Neural cell (in vitro differentiated cells): ENCODE data around the gene PLA2G2E. TPM values are rescaled to one million over a fixed set of nuclear protein-coding genes. Genes with fewer than 3 reads are reported as not detected.

Source experiments
- H2AFZ ChIP-seq: fragments of 200-600, 300-800 bp; sonication (generic), shearing (Covaris generic); 2 replicates; pipeline ENCODE4 v1.6.0; 2014; ENCODE audit warnings: low read depth, mild to moderate bottlenecking, antibody characterized with exemption, low read length, moderate library complexity
- H3F3A ChIP-seq: fragments of 200-600 bp; shearing (Covaris generic); 2 replicates; pipeline ENCODE4 v1.6.1; 2016; ENCODE audit warnings: mild to moderate bottlenecking, moderate library complexity, mixed read lengths, antibody characterized with exemption, low read length; ENCODE audit not compliant: insufficient read depth, poor library complexity, severe bottlenecking
- H3K27ac ChIP-seq: fragments of 200-600, 300-800 bp; sonication (generic), shearing (Covaris generic); 2 replicates; pipeline ENCODE4 v1.5.1; 2014; ENCODE audit warnings: mild to moderate bottlenecking, low read length, moderate library complexity
- H3K27me3 ChIP-seq: fragments of 300-800, 200-600 bp; sonication (generic), shearing (Covaris generic); 2 replicates; pipeline ENCODE4 v1.6.0; 2014; ENCODE audit warnings: mild to moderate bottlenecking, low read depth, low read length, moderate library complexity; ENCODE audit not compliant: insufficient read depth
- H3K36me3 ChIP-seq: fragments of 300-800, 200-600 bp; sonication (generic), shearing (Covaris generic); 2 replicates; pipeline ENCODE4 v1.5.1; 2014; ENCODE audit warnings: mild to moderate bottlenecking, antibody characterized with exemption, low read length, moderate library complexity; ENCODE audit not compliant: insufficient read depth
- H3K4me2 ChIP-seq: fragments of 300-800, 200-600 bp; sonication (generic), shearing (Covaris generic); 2 replicates; pipeline ENCODE4 v1.6.0; 2014; ENCODE audit warnings: mild to moderate bottlenecking, low read length
- H3K4me3 ChIP-seq: fragments of 300-800, 200-600 bp; sonication (generic), shearing (Covaris generic); 2 replicates; pipeline ENCODE4 v1.5.1; 2014; ENCODE audit warnings: mild to moderate bottlenecking, low read length, moderate library complexity
- H3K79me2 ChIP-seq: fragments of 200-600 bp; shearing (Covaris generic); replicated peaks from 2 replicates; pipeline ENCODE4 v1.6.0; 2014; ENCODE audit warnings: mild to moderate bottlenecking, low read length, moderate library complexity; ENCODE audit not compliant: insufficient read depth
- H3K9ac ChIP-seq: fragments of 300-800, 200-600 bp; sonication (generic), shearing (Covaris generic); 2 replicates; pipeline ENCODE4 v1.6.1; 2016; ENCODE audit warnings: mild to moderate bottlenecking, low read length, mixed read lengths
- H3K9me2 ChIP-seq: fragments of 200-600 bp; shearing (Covaris generic); 2 replicates; pipeline ENCODE4 v1.6.1; 2016; ENCODE audit warnings: mild to moderate bottlenecking, low read length, mixed read lengths; ENCODE audit not compliant: insufficient read depth
- H3K9me3 ChIP-seq: fragments of 200-600, 300-800 bp; sonication (generic), shearing (Covaris generic); 2 replicates; pipeline ENCODE4 v1.6.1; 2016; ENCODE audit warnings: mild to moderate bottlenecking, mixed run types, low read length, moderate library complexity, mixed read lengths
- H4K20me1 ChIP-seq: fragments of 200-600 bp; shearing (Covaris generic); 2 replicates; pipeline ENCODE4 v1.6.1; 2016; ENCODE audit warnings: mild to moderate bottlenecking, mixed run types; ENCODE audit not compliant: insufficient read depth
- CTCF ChIP-seq: fragments of 450-650 bp; IDR thresholded peaks from 2 replicates; pipeline ENCODE4 v1.5.1; 2014; ENCODE audit warnings: antibody characterized with exemption, mild to moderate bottlenecking, moderate library complexity; ENCODE audit not compliant: poor library complexity, severe bottlenecking
- EP300 ChIP-seq: fragments of 450-650 bp; conservative IDR thresholded peaks from 2 replicates; pipeline ENCODE4 v1.6.1; 2014; ENCODE audit warnings: antibody characterized with exemption, mild to moderate bottlenecking, moderate library complexity; ENCODE audit not compliant: poor library complexity, severe bottlenecking
- EZH2 ChIP-seq: fragments of 200-600, 300-800 bp; shearing (Covaris generic), sonication (generic); IDR thresholded peaks from 2 replicates; pipeline ENCODE4 v1.6.1; 2014; ENCODE audit warnings: antibody characterized with exemption, low read length, borderline replicate concordance, mild to moderate bottlenecking; ENCODE audit not compliant: insufficient read depth, poor library complexity, severe bottlenecking
- MXI1 ChIP-seq: fragments of 450-650 bp; conservative IDR thresholded peaks from 2 replicates; pipeline ENCODE4 v1.6.1; 2014; ENCODE audit warnings: antibody characterized with exemption, mild to moderate bottlenecking; ENCODE audit not compliant: poor library complexity, severe bottlenecking
- POLR2AphosphoS5 ChIP-seq: IDR thresholded peaks from 2 replicates; pipeline ENCODE4 v1.6.1; 2012
- RAD21 ChIP-seq: fragments of 450-650 bp; conservative IDR thresholded peaks from 2 replicates; pipeline ENCODE4 v1.6.1; 2014; ENCODE audit warnings: antibody characterized with exemption, mild to moderate bottlenecking, moderate library complexity
- REST ChIP-seq: IDR thresholded peaks from 2 replicates; pipeline ENCODE4 v1.6.1; 2012; ENCODE audit warnings: borderline replicate concordance
- SMC3 ChIP-seq: fragments of 450-650 bp; conservative IDR thresholded peaks from 2 replicates; pipeline ENCODE4 v1.6.1; 2014; ENCODE audit warnings: antibody characterized with exemption, mild to moderate bottlenecking, moderate library complexity; ENCODE audit not compliant: poor library complexity
- TAF1 ChIP-seq: IDR thresholded peaks from 2 replicates; pipeline ENCODE4 v1.6.1; 2012; ENCODE audit warnings: low read depth
- polyA plus RNA-seq: library from polyadenylated mRNA; depleted of rRNA; stranded (reverse); fragments of >200 nt; gene quantifications from 2 replicates; pipeline ENCODE4 v1.2.3, GENCODE V29; 2014

Gene PLA2G2E
- polyA plus RNA-seq, 1 donor from 2014 or later, result not detected

- TF ChIP-seq CTCF (no peak), TAF1 (no peak), POLR2AphosphoS5 (no peak), EP300 (no peak)
Measured at GRCh38 chr1:19892129-19892528, 31.3 kb downstream of the PLA2G2E start (continued).

GRCh38 chr1:19889656-19890055, 33.8 kb downstream of the PLA2G2E start:
- no peak overlapping the region for H3K9ac ChIP-seq
- no peaks in the 10 kb centered on the region for H4K20me1 ChIP-seq
- no peaks in the 10 kb centered on the region for H3K9me3 ChIP-seq
- H3K4me3 ChIP-seq, result no peak overlapping the region
- TF ChIP-seq POLR2AphosphoS5, result no peak
- peaks cover 14% of the 10 kb centered on the region for H3K36me3 ChIP-seq
- no peak overlapping the region for H3K27ac ChIP-seq
- no peak overlapping the region for H2AFZ ChIP-seq
- H3K4me2 ChIP-seq, result no peak overlapping the region
- H3K27me3 ChIP-seq, result no peaks in the 10 kb centered on the region
- H3K79me2 ChIP-seq, result peaks cover 61% of the 10 kb centered on the region
- H3K9me2 ChIP-seq, result no peaks in the 10 kb centered on the region
- H3F3A ChIP-seq, result no peaks in the 10 kb centered on the region

- H4K20me1 ChIP-seq, result peaks cover 1% of the 10 kb centered on the region
Measured at GRCh38 chr1:19888112-19888511, 35.3 kb downstream of the PLA2G2E start.

More at GRCh38 chr1:19888112-19888511, 35.3 kb downstream of the PLA2G2E start:
- H3F3A ChIP-seq, result no peaks in the 10 kb centered on the region
- no peaks in the 10 kb centered on the region for H3K9me3 ChIP-seq
- no peak overlapping the region for H3K4me3 ChIP-seq
- TF ChIP-seq MXI1, result no peak
- no peak for TF ChIP-seq CTCF
- TF ChIP-seq REST, result no peak
- no peak for TF ChIP-seq RAD21
- no peak for TF ChIP-seq SMC3
- no peak for TF ChIP-seq EZH2
- TF ChIP-seq POLR2AphosphoS5, result no peak
- TF ChIP-seq TAF1, result no peak
- TF ChIP-seq EP300, result no peak
- no peak overlapping the region for H3K4me2 ChIP-seq
- no peak overlapping the region for H2AFZ ChIP-seq
- peaks cover 1% of the 10 kb centered on the region for H3K36me3 ChIP-seq
- peaks cover 68% of the 10 kb centered on the region for H3K79me2 ChIP-seq
- H3K9me2 ChIP-seq, result no peaks in the 10 kb centered on the region
- no peak overlapping the region for H3K27ac ChIP-seq
- no peak overlapping the region for H3K9ac ChIP-seq
- no peaks in the 10 kb centered on the region for H3K27me3 ChIP-seq
